NCI-H1092 (cell line): ENCODE data around the gene PIF1.

Experiments
- DNase-seq: peaks from one replicate; lab custom pipeline; 2025; lab: John Stamatoyannopoulos, UW

The PIF1 gene

DNA sequence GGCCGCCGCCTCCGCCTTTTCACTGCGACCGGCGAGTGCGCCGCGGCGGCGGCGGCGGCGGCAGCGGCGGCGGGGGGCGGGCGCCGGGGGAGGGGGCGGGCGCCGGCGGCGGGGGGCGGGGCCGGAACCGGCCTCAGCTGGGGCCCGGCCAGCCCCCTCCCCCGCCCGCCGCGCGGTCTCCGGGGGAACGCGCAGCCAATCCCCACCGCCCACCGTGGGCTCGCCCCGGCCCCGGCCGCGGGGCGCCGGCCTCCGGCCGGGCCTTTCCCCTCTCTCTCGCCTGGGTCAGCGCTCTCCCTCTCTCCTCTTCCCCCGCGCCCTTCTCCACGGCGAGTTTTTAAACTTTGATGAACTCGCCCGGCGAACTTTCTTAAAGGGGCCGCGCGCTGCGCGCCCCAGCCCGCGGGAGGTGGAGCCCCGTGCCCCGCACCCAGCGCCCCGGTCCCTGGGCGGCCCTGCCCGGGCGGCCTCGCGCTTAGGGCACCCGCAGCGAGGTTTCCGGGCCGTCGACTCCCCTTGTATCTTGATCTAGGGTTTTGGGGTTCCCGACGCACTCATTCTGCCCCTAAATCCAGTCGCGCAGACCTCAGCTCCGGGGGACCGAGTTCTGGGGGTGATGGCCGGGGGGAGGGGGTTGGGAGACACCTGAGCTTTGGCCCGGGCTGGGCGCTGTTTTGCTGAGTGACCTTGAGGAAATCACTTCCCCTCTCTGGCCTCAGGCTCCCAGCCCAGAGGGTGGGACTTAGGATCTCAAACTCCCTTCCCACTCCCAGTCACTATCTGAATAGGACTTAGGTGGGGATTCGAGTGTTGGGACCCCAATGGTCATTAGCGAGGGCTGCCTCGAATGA lies 49.7 kb downstream of the PIF1 start, which contains the start of gene RBPMS2:
Gene RBPMS2 (minus strand): TSS at position 39 of the 851 bp plus-strand sequence. CDS start 270 bp downstream, outside the sequence.
- no peak for DNase-seq

DNA sequence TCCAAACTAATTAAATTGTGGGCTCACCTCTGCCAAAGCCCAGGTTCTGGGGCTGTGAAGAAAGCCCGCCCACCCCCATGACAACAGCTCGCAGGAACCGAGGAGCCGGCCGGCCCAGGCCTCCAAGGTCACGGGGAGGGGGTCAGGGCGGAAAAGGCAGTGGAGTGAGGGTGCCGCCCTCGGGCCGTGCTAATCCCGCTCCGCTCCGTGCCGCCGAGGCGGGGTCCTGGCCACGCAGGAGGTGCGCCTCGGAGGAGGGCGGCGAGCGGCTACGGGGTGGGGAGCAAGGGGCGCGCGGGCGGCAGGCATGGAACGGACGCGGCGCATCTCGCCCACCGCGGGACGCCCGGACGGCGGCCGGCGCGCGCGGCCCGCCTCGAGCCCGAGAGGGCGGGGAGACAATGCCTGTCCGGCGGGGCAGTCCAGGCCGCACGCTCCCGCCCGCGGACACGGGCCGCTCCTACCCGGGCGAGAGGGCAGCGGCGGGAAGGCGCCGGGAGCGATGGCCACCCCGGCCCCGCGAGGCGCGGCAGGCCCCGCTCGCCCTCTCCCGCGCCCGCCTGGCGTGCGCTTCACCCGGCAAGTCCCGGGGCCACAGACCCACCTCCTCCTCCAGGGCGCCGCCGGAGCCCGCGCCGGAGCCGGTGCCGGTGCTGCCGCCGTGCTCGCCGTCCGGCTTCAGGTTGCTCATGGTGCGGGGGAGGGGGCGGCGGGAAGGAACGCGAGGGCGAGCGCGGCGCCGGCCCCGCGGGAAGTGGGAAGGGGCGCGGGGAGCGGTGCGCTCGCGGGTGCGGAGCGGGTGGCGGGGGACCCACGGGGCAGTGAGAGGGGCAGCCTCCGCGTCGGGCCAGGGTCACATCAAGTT lies 50.6 kb downstream of the PIF1 start:
- no peak for DNase-seq

DNA sequence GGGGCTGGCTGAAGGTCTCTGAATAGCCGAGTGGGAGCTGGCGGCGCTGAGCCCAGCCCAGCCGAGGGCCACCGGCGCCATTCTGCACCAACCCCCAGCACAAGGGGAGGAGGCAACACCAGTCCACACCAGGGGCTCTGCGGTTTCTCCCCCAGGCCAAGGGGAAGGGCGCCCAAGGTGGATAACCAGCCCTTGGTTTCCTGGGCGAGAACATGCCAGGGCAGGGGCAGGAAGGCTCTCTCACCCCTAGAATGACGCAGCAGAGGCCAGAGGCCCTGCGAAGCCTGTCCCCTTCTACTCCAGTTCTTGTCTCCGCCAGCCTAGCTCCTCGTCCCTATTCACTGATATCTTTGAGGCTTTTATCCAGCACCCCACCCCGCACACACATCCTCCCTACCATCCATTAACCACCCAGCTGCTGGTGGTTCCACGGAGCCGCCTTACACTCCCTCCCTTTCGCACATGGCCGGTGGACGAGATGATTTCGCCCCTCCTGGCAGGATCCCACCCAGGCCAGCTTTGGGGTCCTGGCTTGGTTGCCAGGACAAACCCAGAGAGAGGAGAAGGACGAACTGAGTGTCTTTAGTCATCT lies 51.3 kb downstream of the PIF1 start:
- no peak for DNase-seq

DNA sequence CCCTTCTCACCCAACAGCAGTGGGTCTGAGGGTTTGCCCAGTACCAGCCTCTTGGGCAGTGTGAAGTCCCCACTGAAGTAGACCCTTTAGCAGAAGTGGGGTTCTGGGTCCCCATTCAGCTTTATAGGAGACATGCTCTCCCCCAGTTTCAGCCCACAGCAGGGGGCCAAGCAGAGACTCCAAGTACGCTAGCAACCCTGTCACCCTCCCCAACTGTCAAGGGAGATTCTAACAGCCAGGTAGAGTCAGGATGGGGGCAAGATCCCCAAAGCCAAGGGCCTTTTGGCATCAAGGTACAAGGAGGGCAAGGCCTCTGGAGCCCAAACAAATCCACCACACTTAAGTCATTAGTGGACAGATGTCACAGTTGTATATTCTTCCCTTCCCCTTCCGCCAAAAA lies 51.8 kb downstream of the PIF1 start:
- no peak for DNase-seq

DNA sequence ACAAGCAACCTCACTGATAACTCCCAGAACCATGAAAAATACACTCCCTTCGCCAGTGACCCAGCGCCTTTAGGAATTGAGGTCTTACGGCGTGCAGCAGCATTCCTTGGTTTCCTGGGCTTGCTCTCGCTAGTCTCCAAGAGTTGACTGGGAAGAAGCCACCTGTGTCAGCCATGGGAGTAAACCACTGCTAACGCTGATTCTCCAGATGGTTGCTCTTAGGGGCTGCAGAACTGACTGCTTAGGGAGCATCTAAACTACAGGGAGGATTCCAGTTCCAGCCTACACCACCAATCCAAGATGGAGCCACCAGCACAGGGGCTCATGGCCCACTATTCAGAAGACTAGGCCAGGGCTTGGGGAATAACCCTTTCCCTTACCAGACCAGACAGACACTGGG lies 52.5 kb downstream of the PIF1 start:
- no peak for DNase-seq

DNA sequence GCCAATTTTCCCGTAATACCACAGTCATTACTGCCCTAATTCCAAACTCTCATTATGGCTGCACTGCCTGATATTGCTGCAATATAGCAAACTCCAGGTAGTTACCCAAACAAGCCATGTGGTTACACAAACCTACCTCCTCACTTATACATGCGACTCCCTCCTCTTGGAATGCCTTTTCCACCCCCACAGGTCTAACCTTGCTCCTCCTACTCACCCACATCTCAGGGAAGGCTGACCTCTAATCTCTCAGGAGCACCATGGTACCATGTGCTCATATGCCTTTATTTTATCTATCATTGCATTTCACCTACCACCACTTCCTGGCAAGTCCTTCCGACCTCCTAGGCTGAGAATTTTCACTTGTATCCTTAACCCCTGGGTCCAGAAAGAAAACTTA lies 53.0 kb downstream of the PIF1 start:
- no peak for DNase-seq

DNA sequence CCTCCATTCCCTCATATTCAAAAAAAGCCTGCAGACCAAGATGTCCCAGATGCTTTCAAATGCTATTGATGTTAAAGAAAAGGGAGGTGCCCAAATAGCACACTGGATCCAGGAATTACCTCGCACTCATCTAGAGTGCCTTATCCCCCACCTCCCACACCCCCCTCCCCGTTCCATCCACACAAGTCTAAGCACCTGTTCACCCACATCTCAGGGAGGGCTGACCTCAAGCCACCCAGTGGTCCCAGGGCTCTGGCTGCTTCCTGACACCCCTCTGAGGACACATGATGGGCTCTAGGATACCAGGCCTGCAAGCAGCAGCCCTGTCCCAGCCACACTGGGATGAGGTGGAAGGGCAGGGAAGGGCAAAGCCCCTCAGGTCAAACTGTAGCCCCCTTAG lies 54.8 kb downstream of the PIF1 start:
- no peak for DNase-seq

DNA sequence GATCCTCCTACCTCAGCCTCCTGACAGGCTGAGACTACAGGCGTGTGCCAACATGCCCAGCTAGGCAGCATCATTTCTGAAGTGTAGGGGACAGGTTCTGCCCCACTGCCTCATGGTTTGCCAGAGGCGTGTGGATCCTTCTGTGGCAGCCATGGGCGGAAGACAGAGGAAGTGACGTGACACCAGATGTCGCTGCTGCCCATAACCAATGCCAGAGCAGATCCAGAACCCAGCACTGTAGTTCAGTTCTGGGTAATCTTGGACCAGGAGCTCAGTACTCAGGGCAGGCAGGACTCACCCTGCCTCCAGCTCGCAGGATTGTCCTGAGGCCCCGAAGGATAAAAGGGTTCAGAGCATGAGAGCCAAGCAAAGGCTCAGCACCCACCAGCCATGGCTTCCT lies 58.2 kb downstream of the PIF1 start:
- no peak for DNase-seq

DNA sequence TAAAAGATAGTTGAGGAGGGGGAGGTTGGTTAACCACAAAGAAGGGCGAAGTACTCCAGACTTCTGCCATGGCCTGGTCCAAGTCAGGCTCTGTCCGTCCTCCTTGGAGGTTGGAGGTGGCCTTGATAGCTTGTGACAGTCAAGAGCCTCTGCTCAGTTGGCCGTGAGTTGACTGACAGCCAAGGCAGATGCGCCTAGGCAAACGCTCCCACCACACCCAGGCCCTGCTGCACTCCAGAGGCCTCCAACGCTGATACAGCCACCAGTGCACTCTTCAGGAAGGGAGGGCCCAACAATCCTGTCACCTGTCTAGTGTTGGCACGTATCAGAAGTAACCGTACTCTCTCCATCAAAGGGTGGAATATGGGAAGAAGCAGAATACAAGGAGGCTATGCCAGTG lies 59.4 kb downstream of the PIF1 start:
- no peak for DNase-seq
